ENCODE data around the gene GALNT2.

GALNT2 gene

DNA sequence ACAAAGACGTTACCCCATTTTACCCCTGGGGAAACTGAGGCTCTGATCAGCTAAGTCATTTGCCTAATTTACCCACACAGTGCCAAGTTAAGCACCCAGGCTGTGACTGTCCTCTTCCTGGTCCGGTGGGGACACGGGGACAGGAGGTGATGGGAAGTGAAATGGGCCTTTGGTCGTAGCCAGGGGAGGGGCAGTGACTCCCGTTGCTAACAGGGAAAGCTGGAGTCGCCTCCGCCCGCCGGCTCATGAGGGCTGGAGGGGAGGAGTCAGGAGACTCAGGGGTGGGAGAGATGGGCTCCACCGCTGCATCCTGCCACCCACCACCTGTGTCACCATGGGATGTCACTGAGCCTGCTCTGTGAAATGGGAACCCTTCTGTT is 219.8 kb downstream of the GALNT2 start:
- no peak for DNase-seq

DNA sequence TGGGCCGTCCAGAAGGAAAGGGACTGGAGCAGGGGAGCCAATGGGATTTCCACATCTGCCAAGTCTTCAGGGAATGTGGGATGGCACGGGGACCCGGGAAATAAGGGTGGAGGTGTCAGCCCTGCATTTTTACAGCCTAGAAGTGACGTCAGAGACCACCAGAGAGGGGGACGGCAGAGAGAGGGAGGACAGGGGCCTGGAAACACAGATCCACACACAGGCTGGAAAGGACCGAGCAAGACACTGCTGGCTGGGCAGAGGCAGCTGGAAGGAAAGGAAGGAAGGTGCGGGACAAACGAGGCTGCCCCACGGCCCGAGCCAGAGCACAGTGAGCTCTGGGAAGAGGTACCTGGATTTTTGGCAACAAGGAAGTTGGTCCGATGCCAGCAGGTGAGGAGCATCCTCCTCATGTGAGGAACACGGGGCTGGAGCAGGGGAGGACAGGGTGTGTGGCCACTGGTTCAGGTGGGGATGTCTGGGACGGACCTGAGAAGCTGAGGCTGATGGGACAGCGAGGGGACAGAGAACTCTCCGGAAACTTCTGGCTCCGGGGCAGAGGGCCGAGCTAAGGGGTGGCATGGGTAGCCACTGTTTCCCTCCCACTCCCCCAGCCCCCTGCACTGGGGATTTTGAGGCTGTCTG is 220.8 kb downstream of the GALNT2 start:
- no peak for DNase-seq

DNA sequence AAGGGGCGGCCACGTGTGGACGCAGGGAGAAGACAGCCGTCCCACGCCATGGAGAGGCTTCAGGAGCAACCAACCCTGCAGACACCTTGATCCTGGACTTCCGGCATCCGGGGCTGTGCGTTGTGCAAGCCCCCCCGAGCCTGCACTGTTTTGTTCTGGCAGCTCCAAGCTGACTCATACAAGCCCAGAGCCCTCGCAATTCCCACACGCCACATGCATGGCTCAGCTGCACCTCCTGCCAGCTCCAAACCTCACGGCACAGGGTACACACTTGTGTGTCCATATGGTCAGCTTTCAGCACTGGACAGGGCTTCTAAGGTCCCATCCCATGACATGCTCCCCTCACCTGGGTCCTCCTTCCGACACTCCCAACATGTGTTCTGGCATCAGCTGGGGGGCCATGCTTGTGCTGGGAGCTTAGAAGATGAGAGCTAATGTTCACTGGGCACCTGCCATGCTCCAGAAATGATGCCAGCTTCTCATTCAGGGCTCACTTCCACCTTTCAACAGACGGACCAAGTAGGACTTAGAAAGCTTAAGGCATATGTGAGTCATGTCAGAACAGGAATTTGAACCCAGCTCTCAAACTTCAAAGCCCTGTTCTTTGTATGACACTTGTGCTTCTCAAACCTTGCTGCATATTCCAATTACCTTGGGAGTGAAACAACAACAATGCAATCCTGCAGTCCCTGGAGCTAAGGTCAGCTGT is 221.8 kb downstream of the GALNT2 start:
- no peak for DNase-seq

DNA sequence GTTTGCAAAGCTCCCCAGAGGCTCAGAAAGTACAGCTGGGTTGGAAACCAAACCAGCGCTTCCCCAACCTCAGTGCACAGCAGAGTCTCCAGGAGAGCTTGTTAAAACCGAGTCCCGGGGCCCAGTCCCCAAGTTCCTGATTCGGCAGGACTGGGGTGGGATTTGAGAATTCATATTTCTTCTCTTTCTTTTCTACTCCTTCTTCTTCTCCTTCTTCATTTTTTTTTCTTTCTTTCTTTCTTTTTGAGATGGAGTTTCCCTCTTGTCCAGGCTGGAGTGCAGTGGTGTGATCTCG is 222.3 kb downstream of the GALNT2 start:
- DNase-seq: no peak

DNA sequence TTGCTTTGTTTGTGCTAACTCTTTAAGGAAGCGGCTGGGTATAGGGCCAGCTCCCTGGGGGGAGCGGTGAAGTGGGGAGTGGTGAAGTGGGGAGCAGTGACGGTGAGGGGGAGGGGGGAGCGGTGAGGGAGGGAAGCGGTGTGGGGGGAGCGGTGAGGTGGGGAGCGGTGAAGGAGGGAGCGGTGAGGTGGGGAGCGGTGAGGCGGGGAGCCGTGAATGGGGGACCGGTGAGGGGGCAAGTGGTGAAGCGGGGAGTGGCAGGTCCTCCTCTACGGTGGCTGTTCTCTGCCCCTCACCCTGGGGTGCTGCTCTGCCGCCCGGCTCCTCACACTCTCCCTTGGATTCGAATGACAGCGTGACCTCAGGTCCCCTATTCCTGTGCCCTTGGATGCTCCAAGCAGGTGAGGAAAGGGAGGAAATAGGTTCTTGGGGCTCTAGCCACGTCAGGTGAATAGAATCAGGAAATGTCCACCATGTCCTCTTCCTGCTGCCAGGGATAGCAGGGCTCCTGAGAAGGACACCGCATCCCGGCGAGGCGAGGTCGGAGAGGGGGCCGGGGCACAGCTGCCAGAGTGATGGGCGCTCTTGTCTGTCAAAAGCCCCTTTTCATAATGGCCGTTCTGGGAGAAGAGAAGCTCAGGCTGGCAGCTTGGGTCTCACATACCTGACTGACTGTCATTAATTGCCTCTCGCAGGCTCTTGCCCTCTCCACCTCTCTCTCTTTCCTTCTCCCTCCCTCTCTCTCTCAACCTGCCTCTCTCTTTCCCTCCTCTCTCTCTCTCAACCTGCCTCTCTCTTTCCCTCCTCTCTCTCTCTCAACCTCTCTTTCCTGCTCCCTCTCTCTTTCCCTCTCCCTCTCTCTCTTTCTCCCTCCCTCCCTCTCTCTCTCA is 224.9 kb downstream of the GALNT2 start:
- DNase-seq: no peak

DNA sequence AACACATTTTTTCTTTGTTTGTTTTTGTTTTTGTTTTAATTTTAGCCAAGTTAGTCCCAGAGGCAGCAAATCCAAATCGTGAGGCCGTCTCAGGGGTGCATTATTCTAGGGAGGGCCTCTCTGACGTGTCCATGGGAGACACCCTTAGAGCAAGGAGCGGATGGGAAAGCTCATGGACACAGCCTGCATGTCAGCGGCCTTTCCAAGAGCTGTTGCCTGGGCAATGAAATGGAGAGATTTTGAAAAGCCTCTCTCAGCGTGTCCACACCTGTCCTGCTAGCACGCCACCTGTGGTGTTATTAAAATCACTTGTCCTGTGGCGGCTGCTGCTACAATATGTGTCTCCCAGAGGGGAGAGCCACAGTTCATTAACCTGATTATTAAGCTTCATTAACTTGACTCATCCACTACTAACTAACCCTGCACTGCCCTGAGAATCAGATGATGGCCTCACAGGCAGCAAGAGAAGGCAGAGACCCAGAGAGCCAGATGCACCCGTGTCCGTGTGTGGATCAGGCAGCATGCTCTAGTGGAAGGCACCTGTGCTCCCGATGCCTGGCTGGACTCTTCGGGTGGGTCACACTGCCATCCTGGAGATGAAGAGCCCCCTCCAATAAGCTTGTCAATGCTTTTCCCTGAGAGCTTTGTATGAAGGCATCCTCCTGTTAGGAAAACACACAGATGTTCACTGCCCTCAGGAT is 225.8 kb downstream of the GALNT2 start:
- DNase-seq: no peak

DNA sequence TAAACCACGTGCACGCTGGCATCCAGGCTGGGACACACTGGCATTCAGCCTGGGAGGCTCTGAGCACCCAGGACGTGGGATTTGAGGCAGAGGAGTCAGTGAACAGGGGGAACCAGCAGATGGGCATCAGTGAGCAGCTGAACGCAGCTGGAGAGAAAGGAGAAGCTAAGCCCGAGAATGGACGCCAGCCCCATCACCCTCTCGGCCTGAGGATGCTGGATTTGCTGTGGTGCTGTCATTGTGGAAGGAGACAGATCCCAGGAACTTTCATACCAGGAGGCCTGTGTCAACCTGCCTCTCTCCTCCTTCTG is 226.3 kb downstream of the GALNT2 start:
- no peak for DNase-seq

DNA sequence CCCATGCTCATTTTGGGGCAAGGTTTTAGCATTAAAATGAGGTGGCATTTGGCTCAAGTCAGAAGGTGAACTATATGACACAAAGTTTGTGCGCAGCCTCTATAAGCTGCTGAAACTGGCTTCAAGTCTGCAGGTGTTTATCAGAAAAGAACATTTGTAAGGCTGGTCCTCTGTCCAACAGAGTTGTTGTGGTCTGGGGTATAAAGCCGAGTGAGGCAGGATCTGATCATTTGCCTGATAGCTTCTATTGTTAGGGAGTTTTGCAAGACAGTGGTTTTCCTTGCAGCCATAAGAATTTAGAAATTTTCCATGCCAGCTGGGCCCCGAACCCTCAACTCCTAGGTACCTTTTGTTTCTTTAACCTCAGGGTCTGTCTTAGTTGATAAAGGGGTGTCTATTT is 228.3 kb downstream of the GALNT2 start:
- DNase-seq: no peak

DNA sequence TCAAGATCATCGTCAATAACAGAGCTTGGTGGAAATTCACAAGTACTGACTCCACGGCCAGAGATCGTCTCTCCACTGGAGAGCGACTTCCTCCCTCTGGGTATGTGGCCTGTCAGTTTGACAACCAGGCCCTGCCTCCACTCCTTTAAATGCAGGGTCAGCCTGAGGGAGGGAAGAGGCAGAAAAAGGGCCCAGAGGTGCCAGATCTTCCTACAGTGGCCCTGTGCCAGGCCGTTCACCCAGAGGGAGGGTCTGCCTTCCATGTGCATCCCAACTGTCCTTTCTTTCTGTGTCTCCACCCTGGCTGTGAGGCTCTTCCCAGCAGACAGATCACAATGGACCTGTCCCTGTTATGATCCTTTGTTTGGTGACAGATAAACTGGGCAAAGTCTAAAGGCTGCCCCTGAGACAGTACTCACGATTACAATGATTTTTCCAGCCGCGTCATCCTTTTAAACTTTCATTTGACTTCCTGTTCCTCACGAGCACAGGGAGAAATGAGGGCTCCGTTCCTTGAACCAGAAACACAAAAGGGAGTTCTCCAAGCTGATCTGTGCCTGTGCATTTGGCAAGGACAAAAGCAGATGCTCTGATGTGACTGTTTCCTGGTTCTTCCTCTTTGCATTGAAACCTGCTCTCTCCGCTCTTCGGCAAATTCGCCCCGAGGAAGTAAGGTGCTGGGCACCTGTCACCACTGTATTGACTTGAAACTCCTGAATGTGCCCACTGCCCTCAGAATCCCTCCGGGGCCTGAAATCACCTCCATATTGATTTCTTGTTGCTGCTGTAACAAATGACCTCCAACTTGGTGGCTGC is 232.4 kb downstream of the GALNT2 start:
- no peak for DNase-seq

DNA sequence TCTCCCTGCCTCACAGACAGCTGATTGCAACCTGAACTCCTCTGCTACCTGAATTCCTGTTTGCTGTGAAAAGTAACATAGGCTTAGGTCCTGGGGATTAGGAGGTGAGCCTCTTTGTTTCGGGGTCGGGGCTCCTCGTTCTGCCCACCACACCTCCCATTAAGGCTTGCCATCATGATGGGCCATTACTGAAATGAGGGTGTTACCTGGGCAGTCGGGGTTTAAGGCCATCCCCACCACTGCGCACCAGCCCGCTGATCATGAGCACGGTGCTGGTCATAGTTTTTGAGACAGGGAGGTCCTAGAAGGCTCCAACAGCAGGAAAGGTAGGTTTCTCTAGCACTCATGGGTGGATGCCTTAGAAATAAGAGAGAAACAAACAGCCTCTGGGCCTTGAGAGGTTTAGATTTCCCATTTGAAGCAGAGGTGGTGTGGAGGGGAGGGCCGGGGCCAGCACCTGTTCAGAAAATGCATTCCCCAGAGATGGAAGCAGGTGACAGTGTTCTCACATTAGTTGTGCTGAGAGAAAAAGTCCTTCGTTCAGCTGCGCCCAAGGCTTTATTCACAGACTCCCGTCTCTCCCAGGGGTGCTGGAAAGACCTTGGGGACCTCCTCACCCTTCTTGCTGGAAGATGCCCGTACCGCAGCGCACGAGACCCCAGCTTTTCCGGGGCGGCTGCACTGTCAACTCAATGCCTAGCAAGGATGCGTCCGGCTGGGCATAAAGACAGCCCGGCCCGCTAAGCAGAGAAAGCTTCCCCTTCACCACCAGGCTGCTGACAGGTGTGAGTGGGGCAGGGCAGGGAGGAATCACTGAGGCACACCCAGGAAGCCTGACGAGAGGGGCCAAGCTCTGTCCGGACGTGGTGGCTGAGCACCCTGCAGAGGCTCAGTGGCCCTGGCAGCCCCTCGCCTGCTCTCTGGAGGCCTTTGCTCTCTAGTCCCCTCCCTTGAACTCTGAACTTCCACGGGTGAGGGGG is 233.6 kb downstream of the GALNT2 start:
- DNase-seq: no peak

DNA sequence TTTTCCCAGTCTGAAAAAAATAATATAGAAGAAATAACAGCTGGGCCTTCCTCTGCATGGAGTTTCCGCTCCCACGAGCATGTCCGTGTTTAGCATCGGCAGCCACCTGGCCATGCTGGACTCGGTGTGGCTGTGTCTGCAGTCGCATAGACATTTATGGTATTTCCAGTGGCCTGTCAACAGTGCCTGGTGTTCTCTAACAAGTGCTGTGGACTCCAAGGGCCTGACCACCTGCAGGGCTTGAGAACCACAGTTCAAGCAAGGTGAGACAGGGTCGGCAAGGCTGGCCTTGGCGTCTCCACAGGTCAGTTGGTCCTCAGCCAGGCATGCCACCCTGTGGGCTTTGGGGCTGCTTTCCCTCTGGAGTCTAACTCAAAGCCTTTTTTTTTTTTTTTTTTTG is 234.3 kb downstream of the GALNT2 start:
- DNase-seq: no peak

DNA sequence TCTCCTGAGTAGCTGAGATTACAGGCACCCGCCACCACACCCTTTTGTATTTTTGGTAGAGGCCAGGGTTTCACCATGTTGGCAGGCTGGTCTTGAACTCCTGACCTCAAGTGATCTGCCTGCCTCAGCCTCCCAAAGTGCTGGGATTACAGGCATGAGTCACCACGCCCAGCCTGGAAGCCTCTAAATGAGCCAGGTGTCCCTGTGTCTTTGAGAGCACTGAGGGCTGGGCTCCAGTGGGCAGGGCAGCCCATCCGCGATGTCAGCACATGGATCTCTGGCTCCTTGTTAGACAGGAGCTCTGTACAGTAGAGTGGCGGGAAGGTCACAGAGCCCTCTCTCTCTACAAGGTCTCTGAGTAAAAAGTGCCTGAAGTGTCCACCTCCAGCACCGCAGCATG is 234.8 kb downstream of the GALNT2 start:
- no peak for DNase-seq

DNA sequence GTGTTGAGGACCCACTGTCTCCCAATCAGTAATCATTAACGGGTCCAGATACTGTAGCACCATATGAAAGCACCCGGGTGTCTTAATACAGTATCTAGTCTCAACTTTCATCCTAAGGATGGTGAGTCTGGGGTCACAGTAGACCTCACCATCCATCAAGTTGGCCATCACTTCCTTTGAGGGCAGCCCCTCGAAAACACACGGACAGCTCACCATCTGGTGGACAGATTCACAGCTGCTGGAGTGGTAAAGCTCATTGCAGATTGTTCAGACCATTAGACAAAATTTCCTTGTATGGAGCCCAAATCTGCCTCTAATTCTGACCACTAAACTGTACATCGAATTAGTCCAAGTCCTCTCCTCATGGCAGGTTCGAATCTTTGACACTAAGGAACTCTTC is 236.0 kb downstream of the GALNT2 start:
- DNase-seq: no peak

DNA sequence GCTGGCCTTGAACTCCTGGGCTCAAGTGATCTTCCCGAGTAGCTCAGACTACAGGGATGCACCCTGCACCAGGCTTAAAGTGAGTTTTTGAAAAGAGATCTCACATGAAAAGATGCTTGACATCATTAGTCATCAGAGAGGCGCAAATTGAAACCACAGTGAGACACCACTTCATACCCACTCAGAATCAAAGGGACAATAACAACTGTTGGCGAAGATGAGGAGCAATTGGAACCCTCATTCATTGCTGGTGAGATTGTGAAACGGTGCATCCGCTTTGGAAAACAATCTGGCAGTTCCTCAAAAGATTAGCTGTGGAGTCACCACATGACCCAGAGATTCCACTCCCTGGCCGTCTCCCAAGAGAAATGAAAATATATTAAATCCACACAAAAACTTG is 236.8 kb downstream of the GALNT2 start:
- no peak for DNase-seq

DNA sequence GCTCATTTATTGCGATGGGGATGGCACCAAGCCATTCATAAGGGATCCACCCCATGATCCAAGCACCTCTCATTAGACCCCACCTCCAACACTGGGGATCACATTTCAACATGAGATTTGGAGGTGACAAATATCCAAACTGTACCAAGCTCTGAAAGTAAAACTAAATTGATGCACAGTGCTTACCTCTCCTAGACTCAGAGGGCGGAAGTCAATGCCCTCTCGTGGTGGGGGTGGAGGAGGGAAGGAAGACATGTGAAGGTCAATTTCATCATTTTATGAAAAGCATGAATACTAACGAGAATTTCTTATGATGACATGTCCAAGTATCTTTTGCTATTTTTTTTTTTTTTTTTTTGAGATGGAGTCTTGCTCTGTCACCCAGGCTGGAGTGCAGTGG is 239.1 kb downstream of the GALNT2 start:
- DNase-seq: peak; percentile 40 to 54

DNA sequence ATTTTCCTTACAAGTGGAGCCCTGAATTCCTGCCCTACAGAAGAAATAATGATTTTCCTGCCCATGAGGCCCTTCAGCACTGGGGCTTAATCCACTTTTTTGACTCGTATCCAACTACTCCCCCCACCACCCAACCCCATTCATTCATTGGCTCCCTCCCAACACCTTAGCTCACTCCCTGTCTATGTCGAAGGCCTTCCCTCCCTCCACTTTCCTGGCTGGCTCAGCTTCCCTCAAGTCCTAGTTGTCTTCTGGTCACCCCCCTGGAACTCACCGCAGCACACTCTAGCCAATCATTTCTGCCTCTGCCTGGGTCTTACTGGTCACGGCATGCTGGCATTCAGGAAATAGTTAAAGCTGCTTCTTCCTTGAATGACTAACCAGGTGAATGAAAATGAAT is 240.2 kb downstream of the GALNT2 start:
- no peak for DNase-seq

DNA sequence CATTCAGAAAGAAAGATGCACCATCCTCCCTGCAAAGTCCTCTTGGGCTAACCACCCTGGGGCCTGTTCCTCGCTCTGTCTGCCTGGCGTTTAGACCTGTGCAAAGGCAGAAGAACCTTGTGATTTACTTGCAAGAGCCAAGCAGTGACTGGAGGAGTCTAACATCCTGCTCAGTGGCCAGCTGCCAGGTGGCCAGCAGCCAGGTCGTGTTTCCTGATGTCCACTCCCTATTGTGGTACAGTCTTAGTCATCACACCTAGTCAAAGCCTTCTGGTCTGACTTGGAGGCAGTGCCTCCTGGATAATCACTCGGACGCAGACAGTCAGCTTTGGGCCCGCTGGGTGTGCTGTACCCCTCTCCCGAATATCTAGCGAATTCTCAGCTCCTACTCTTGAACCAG is 241.0 kb downstream of the GALNT2 start:
- no peak for DNase-seq

DNA sequence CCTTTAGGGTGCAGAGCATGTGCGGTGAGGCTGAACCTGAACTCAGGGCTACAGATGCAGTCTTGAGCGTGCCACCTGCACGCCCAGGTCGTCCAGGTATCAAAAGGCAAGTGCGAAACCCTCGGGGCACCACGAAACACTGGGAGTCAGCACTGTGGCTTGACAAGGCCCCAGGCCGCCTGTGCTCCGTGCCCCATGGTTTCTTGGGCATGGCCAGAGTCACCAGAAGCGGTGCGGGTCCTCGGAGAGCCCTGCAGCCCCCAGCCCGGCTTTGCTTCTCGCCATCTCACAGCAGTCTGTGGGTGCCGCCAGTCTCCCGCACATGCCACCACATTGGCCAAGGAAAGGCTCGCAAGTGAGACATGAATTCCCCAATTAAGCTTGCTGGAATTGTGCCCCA is 241.8 kb downstream of the GALNT2 start:
- no peak for DNase-seq

DNA sequence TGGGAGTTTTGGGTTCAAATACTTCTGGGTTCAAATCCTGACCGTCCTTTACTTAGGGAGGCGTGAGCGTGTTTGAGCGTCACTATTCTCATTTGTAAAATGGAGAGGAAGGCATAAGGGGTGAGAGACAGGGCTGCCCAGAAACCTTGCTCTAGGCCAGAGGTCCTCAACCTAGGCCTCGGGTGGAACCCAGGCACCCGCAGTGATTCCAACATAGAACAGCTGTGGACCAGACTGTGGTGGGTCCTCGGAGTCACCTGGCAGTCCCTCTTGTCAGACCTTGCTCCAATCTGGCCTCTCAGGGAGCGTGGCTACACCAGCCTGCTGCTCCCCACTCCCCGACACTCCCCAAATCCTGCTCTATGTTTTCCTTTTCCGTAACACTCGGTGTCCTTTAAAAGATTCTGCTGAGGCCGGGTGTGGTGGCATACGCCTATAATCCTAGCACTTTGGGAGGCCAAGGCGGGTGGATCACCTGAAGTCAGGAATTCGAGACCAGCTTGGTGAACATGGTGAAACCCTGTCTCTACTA is 242.7 kb downstream of the GALNT2 start:
- DNase-seq: no peak

DNA sequence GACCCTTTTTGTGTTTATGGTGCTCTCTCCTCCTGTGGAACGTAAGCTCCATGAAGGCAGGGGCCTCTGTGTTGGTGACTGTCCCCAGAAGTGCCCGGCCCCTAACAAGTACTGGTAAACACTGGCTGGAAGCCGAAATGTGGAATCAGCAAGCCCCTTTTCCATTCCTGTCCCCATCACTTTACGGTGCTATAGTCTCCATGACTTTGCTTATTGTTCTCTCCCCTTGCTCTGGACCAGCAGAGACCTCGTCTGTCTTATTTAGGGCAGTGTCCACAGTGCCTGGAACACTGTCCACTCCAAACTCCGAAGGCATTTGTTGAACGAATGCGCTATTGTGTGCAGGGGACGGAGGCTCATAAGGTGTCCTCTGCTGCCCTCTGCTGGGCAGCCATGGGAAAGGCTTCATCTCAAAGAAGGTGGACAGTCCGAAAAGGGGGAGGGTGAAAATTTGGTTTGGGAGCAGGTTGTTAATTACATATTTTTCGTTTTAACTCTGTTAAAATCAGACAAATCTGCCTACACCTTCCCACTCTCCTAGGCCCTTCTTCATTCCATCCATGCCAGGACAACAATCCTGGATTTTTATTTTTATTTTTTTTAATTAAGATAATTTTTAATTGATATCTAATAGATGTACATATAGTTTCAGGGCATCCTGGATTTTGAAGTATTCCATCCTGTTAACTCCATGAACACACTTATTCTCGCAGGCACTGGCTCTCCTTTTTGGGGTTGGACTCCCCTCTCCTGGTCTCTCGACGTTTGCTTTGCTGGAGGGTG is 243.5 kb downstream of the GALNT2 start:
- DNase-seq: peak; percentile 64 to 71

DNA sequence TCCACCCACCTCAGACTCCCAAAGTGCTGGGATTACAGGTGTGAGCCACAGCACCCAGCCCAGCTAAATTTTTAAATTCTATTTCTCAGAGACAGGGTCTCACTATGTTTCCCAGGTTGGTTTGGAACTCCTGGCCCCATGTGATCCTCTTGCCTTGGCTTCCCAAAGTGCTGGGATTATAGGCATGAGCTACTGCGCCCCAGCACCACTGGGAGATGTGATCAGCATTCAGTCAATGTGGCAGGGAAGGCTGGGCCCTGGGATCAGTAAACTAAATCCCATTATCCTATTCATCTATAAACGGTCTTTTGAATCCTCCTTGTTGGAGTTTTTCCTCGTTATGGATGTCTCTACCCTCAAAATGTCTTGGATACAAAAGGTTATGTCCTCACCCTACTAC is 245.6 kb downstream of the GALNT2 start:
- no peak for DNase-seq
